ENCODE measurements around the gene PARP12.

- TF ChIP-seq CTCF (IDR thresholded peaks at IDR 0.05) (no peak), POLR2A (IDR thresholded peaks at IDR 0.05) (no peak)
Measured at GRCh38 chr7:140060788-140061606, 1.8 kb downstream of the PARP12 start.

All from testis (tissue), 2 donors.